H9 (cell line): ENCODE results near the gene TEAD1. TPM values are rescaled to one million over a fixed set of nuclear protein-coding genes. Genes with fewer than 3 reads are reported as not detected.

Experiments used
- DNase-seq: peaks from one replicate; pipeline ENCODE4 v3.0.0-alpha.2; 2017
- H2AFZ ChIP-seq: one replicate; pipeline ENCODE4 v1.6.1; 2013; ENCODE audit warnings: mild to moderate bottlenecking, low read length, control low read depth, moderate library complexity
- H2AK5ac ChIP-seq: 2 replicates; pipeline ENCODE4 v1.6.1; 2013; ENCODE audit warnings: low read length, control low read depth, mixed read lengths; ENCODE audit not compliant: insufficient read length
- H2BK120ac ChIP-seq: one replicate; pipeline ENCODE4 v1.6.1; 2013; ENCODE audit warnings: low read depth, mild to moderate bottlenecking, low read length, control low read depth, inconsistent platforms; ENCODE audit not compliant: poor library complexity, severe bottlenecking
- H2BK12ac ChIP-seq: 2 replicates; pipeline ENCODE4 v1.6.1; 2013; ENCODE audit warnings: low read length, control low read depth, mixed read lengths, low read depth; ENCODE audit not compliant: insufficient read length
- H2BK15ac ChIP-seq: 2 replicates; pipeline ENCODE4 v1.6.1; 2013; ENCODE audit warnings: low read depth, low read length, control low read depth
- H2BK20ac ChIP-seq: one replicate; pipeline ENCODE4 v1.6.1; 2013; ENCODE audit warnings: low read depth, mild to moderate bottlenecking, low read length, control low read depth, inconsistent platforms; ENCODE audit not compliant: poor library complexity, severe bottlenecking
- H2BK5ac ChIP-seq: 2 replicates; pipeline ENCODE4 v1.6.1; 2013; ENCODE audit warnings: low read length, control low read depth, mixed read lengths; ENCODE audit not compliant: insufficient read length
- H3K14ac ChIP-seq: 2 replicates; pipeline ENCODE4 v1.6.1; 2013; ENCODE audit warnings: low read length, control low read depth; ENCODE audit not compliant: insufficient read depth
- H3K18ac ChIP-seq: 2 replicates; pipeline ENCODE4 v1.6.1; 2013; ENCODE audit warnings: low read depth, mild to moderate bottlenecking, mixed read lengths, low read length, control low read depth; ENCODE audit not compliant: insufficient read length
- H3K23ac ChIP-seq: 2 replicates; pipeline ENCODE4 v1.6.1; 2013; ENCODE audit warnings: low read length, control low read depth, mixed read lengths, low read depth; ENCODE audit not compliant: insufficient read length
- H3K23me2 ChIP-seq: 2 replicates; pipeline ENCODE4 v1.6.1; 2013; ENCODE audit warnings: low read depth, mild to moderate bottlenecking, mixed read lengths, low read length, control low read depth; ENCODE audit not compliant: insufficient read length, poor library complexity, severe bottlenecking
- H3K27ac ChIP-seq: 2 replicates; pipeline ENCODE4 v1.5.1; 2013; ENCODE audit warnings: low read length, control low read depth, mixed read lengths, low read depth; ENCODE audit not compliant: insufficient read length
- H3K27me3 ChIP-seq: 2 replicates; pipeline ENCODE4 v1.6.1; 2013; ENCODE audit warnings: low read length, control low read depth, inconsistent platforms; ENCODE audit not compliant: insufficient read depth
- H3K4ac ChIP-seq: 2 replicates; pipeline ENCODE4 v1.6.1; 2013; ENCODE audit warnings: low read depth, mild to moderate bottlenecking, control low read depth, inconsistent platforms, low read length, moderate library complexity
- H3K4me1 ChIP-seq: 2 replicates; pipeline ENCODE4 v1.6.1; 2013; ENCODE audit warnings: low read length, control low read depth, inconsistent platforms; ENCODE audit not compliant: insufficient read depth
- H3K4me2 ChIP-seq: 2 replicates; pipeline ENCODE4 v1.6.1; 2013; ENCODE audit warnings: low read length, control low read depth, mixed read lengths; ENCODE audit not compliant: insufficient read length, insufficient read depth
- H3K56ac ChIP-seq: 2 replicates; pipeline ENCODE4 v1.6.1; 2013; ENCODE audit warnings: low read depth, mild to moderate bottlenecking, mixed read lengths, low read length, control low read depth; ENCODE audit not compliant: insufficient read length
- H3K79me1 ChIP-seq: 2 replicates; pipeline ENCODE4 v1.6.1; 2013; ENCODE audit warnings: low read depth, mild to moderate bottlenecking, moderate library complexity, low read length, control low read depth, inconsistent platforms; ENCODE audit not compliant: insufficient read depth, poor library complexity, severe bottlenecking
- H3K79me2 ChIP-seq: 2 replicates; pipeline ENCODE4 v1.6.1; 2013; ENCODE audit warnings: low read length, control low read depth, inconsistent platforms; ENCODE audit not compliant: insufficient read depth
- H3K9ac ChIP-seq: 2 replicates; pipeline ENCODE4 v1.6.1; 2013; ENCODE audit warnings: low read length, control low read depth, mixed read lengths; ENCODE audit not compliant: insufficient read length; ENCODE audit errors: extremely low read depth
- H3K9me3 ChIP-seq: one replicate; pipeline ENCODE4 v1.6.1; 2013; ENCODE audit warnings: low read depth, low read length, inconsistent platforms; ENCODE audit not compliant: control insufficient read depth
- H3T11ph ChIP-seq: one replicate; pipeline ENCODE4 v1.6.1; 2013; ENCODE audit warnings: mild to moderate bottlenecking, low read length, control low read depth, inconsistent platforms
- H4K20me1 ChIP-seq: one replicate; pipeline ENCODE4 v1.6.1; 2013; ENCODE audit not compliant: control insufficient read depth, insufficient read length, insufficient read depth
- H4K5ac ChIP-seq: 2 replicates; pipeline ENCODE4 v1.6.1; 2013; ENCODE audit warnings: low read depth, mild to moderate bottlenecking, mixed read lengths, low read length, control low read depth; ENCODE audit not compliant: insufficient read length
- H4K8ac ChIP-seq: replicated peaks from 2 replicates; pipeline ENCODE4 v1.6.1; 2013; ENCODE audit warnings: low read length, control low read depth, mixed read lengths, low read depth; ENCODE audit not compliant: insufficient read length
- H4K91ac ChIP-seq: 2 replicates; pipeline ENCODE4 v1.6.1; 2013; ENCODE audit warnings: low read depth, mild to moderate bottlenecking, moderate library complexity, mixed read lengths, low read length, control low read depth; ENCODE audit not compliant: insufficient read length
- H3K27ac Mint-ChIP-seq, 3 experiments: 2 replicates in 2 of 3; 3 replicates in 1 of 3; pipeline ENCODE4 v1.8.0; 2020 to 2021; ENCODE audit warnings: mixed read lengths in 3 of 3, mild to moderate bottlenecking in 1 of 3, moderate library complexity in 1 of 3
- H3K27me3 Mint-ChIP-seq: 2 replicates; pipeline ENCODE4 v1.8.0; 2021; ENCODE audit warnings: low read depth, mild to moderate bottlenecking, moderate library complexity, mixed read lengths
- H3K36me3 Mint-ChIP-seq, 3 experiments: 2 replicates in 2 of 3; 3 replicates in 1 of 3; pipeline ENCODE4 v1.8.0; 2020 to 2021; ENCODE audit warnings: low read depth in 3 of 3, mixed read lengths in 3 of 3; ENCODE audit not compliant: insufficient read depth in 1 of 3
- H3K4me1 Mint-ChIP-seq, 2 experiments: 2 replicates each; pipeline ENCODE4 v1.8.0; 2020; ENCODE audit warnings: mixed read lengths in 2 of 2
- H3K4me3 Mint-ChIP-seq, 2 experiments: 2 replicates in 1 of 2; 3 replicates in 1 of 2; pipeline ENCODE4 v1.8.0; 2020 to 2021; ENCODE audit warnings: mild to moderate bottlenecking in 2 of 2, mixed read lengths in 2 of 2, moderate library complexity in 1 of 2
- H3K9me3 Mint-ChIP-seq, 2 experiments: 2 replicates in 1 of 2; 3 replicates in 1 of 2; pipeline ENCODE4 v1.8.0; 2020; ENCODE audit warnings: mild to moderate bottlenecking in 2 of 2, mixed read lengths in 2 of 2, moderate library complexity in 1 of 2
- CTCF ChIP-seq: fragments of 200-600 bp; sonication (generic); conservative IDR thresholded peaks from 3 replicates; pipeline ENCODE4 v1.8.0; 2021; ENCODE audit warnings: antibody characterized with exemption, mild to moderate bottlenecking
- WGBS: extraction: QIAGEN DNeasy Blood & Tissue Kit; methylation state at CpG from one replicate; pipeline ENCODE4 v1.1.7; 2013; ENCODE audit warnings: missing lambda C conversion rate, low lambda C conversion rate, mixed read lengths; ENCODE audit not compliant: insufficient read length; ENCODE audit errors: extremely low coverage; 5-methylcytosine and 5-hydroxymethylcytosine counted together
- total RNA-seq: library from RNA; stranded (reverse); gene quantifications from 2 replicates; pipeline ENCODE4 v1.2.1, GENCODE V29; 2021

The TEAD1 gene
- total RNA-seq, 1 experiment from 2014 or later: 75.1 TPM

GRCh38 chr11:12773591-12773990 lies 99.4 kb downstream of the TEAD1 start:
- H3K56ac ChIP-seq: no peak overlapping the region
- H3K79me1 ChIP-seq: peaks cover 3% of the 10 kb centered on the region

More at GRCh38 chr11:12773591-12773990, 99.4 kb downstream of the TEAD1 start:
- DNase-seq: no peak
- H2AFZ ChIP-seq: no peak overlapping the region
- no peak overlapping the region for H2BK120ac ChIP-seq
- no peak overlapping the region for H4K8ac ChIP-seq
- no peak overlapping the region for H2AK5ac ChIP-seq
- H3K27me3 ChIP-seq: no peaks in the 10 kb centered on the region
- no peak overlapping the region for H2BK15ac ChIP-seq
- no peak for TF ChIP-seq CTCF
- peaks cover 14% of the 10 kb centered on the region; the same call in 1 of the 2 replicates for H3K79me2 ChIP-seq
- H2BK20ac ChIP-seq: no peak overlapping the region
- no peak overlapping the region for H3K4ac ChIP-seq
- H3K23me2 ChIP-seq: no peaks in the 10 kb centered on the region
- H2BK5ac ChIP-seq: no peak overlapping the region
- Mint-ChIP-seq H3K4me3 (no peak overlapping the region; a peak in 1 of 5 replicates), H3K9me3 (no peaks in the 10 kb centered on the region), H3K36me3 (peaks cover 0 to 4% (median 2%) of the 10 kb centered on the region in 3 experiments; a peak in 2 of 7 replicates), H3K27ac (peak overlapping the region; percentile 5 to 49 (median 27); a peak in 5 of 7 replicates), H3K4me1 (peaks cover 36 to 37% of the 10 kb centered on the region in 2 experiments), H3K27me3 (no peaks in the 10 kb centered on the region)
- H4K91ac ChIP-seq: no peak overlapping the region
- no peak overlapping the region for H3K14ac ChIP-seq
- no peak overlapping the region for H3K9ac ChIP-seq
- no peak overlapping the region for H3K27ac ChIP-seq
- H2BK12ac ChIP-seq: no peak overlapping the region
- no peak overlapping the region for H3K23ac ChIP-seq
- WGBS: no CpG with 5 or more reads among the region's 2 CpGs
- H3T11ph ChIP-seq: no peak overlapping the region
- peaks cover 2% of the 10 kb centered on the region for H4K20me1 ChIP-seq
- no peak overlapping the region for H4K5ac ChIP-seq
- no peak overlapping the region for H3K18ac ChIP-seq
- H3K4me1 ChIP-seq: peaks cover 15% of the 10 kb centered on the region; the same call in 1 of the 2 replicates
- no peak overlapping the region for H3K4me2 ChIP-seq
- H3K9me3 ChIP-seq: no peaks in the 10 kb centered on the region
